Measurements from ENCODE around the gene TAF12.
"Not testable (repeated sequence)": the region's sequence is repeated elsewhere in the genome, so short reads cannot be mapped to it uniquely, and the experiment has no call there.

Gene TAF12

GRCh38 chr1:28644494-28644893 lies 1.6 kb upstream of the TAF12 start:
- DNase-seq (ENCODE audit: low read depth in 2 of 2), result no peak

DNA sequence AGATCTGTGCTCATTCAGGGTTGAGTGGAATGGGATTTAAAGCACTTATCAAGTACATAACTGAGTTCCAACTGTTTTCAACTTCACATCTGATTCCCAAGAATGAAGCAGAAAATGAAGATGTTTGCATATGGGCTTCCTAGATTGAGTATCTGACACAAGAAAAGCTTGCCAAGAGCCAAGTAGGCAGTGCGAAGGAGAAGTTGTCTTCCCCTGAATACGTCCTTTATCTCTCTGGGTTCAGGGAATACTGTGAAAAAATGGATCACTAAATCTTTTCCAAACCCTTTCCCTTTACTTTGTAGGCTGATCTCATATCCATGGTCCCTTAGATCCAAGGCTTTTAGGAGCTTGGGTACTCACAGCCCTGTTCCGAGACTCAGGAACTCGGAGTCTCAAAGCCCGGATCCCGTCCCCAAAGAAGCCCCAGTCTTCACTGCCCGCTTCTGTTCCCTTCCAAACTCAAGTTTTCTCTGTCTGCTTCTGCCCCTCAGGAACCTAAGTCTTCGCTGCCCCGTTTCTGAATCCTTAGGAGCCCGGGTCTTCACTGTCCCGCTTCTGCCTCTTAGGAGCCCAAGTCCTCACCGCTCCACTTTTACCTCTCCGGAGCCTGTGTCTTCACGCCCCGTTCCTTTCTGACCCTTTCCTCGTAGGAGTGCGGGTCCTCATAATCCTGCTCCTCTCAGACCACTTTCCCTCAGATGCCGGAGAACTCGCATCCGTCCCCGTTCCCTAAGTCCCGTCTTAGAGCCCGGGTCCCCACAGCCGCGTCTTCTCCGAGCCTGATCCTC lies 616 bp downstream of the TAF12 start:
- DNase-seq (ENCODE audit: low read depth in 2 of 2), result peak in 1 of 2 donors; percentile 16

DNA sequence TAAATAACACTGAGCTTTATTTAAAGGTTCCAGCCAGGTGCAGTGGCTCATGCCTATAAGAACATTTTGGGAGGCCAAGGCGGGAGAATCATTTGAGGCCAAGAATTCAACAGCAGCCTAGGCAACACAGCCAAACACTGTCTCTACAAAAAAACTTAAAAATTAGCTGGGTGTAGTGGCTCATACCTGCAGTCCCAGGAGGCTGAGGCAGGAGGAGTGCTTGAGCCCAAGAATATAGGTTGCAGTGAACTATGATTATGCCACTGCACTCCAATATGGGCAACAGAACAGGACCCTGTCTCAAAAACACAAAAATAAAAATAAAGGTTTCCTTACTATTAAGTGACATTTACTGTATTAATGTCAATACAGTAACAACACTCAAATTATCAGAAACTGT lies 2.1 kb downstream of the TAF12 start:
- no peak for DNase-seq (ENCODE audit: low read depth in 2 of 2)

DNA sequence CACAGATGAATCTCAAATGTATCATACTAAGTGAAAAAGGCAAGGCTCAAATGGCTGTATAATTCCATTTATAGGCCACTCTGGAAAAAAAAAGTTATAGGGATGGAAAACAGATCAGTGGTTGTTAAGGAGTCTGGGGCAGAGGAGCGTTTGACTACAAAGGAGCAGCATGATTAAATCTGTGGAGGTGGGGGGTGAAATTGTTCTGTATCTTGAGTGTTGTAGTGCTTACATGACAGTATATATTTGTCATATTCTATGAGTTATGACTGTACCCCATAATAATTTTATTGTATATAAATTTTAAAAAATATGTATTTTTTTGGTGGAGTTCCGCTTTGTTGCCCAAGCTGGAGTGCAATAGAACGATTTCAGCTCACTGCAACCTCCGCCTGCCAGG lies 10.3 kb downstream of the TAF12 start:
- no peak for DNase-seq (ENCODE audit: low read depth in 2 of 2)

- DNase-seq (ENCODE audit: low read depth in 2 of 2), result no peak
Observed at GRCh38 chr1:28631713-28632112, 11.2 kb downstream of the TAF12 start.

DNA sequence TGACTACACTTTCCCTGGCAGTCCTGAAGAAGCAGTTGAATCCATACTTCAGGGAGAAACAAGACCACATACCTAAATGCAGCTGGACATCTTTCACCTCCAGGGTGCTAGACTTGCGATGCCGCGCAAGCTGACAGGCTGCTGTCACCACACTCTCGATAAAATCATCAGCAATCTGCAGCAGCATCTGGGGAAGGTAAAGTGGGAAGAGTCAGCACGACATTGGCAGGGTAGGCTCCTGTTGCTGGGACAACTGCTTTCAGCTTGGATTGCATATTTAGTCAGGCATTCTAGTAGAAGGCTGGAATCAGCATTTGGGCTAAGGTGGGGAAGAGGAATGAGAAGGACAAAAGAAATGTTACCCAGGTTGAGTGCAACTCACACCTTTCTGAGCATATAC lies 29.7 kb downstream of the TAF12 start:
- DNase-seq (ENCODE audit: low read depth in 2 of 2), result no peak

DNA sequence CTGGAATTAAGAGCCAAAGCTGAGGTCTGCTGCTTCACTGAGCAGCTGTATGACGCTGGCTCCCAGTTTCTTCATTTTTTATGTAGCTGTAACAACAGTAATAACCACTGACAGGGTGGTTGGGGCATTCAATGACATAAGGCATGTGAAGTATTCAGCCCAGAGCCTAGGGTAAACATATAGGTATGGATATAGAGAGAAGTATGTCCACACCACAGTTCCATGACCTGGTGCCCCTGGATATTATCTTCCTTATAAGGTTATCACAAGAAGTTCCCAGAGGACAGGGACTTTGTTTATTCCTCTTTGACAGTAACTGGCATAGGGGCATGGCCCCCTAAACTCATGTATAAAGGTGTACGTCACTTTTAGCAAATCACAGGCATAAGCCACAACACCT lies 36.1 kb downstream of the TAF12 start:
- DNase-seq (ENCODE audit: low read depth in 2 of 2), result no peak

GRCh38 chr1:28604962-28605361 lies 37.9 kb downstream of the TAF12 start:
- DNase-seq (ENCODE audit: low read depth in 2 of 2), result no peak

DNA sequence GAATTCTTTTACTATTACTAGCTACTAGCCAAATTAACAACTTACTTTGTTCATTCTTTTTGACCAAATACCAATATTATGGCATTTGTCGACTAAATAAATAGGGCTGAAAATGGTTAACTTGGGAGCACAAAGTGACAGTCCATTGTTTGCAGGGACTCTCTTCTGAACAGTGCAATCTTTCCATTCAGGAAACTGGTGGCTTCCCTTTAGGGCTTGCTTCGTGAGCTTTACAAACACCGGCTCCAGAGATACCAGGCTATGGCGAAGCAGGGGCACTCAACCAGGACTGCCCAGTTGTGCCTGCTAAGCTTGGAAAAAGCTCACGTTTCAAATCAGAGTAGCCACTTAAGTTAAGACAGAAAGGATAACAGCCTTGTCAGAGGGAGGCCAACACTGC lies 38.5 kb downstream of the TAF12 start:
- no peak for DNase-seq (ENCODE audit: low read depth in 2 of 2)

- no peak for DNase-seq (ENCODE audit: low read depth in 2 of 2)
Observed at GRCh38 chr1:28602536-28603439, 40.1 kb downstream of the TAF12 start.

DNA sequence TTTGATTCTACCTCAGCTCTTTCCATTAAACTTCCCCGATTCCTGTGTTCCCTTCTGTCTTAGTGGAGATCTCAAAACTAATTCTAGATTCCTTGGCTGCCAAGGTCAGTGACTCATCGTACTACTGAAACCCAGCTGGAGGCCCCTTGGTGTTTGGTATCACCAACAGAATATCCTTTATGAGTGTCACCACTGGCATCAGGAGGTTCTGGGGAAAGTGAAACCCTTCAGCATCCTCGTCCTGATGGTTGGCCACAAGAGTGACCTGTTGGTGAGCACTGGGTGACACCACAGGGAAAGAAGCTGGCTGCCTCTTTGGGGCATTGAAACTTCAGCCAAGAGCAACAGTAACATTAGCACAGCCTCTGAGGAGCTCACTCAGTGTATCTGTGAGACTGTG lies 41.2 kb downstream of the TAF12 start:
- no peak for DNase-seq (ENCODE audit: low read depth in 2 of 2)

GRCh38 chr1:28596276-28596675 lies 46.6 kb downstream of the TAF12 start:
- DNase-seq (ENCODE audit: low read depth in 2 of 2), result not testable (repeated sequence)

- DNase-seq (ENCODE audit: low read depth in 2 of 2), result no peak
Observed at GRCh38 chr1:28595412-28596191, 47.3 kb downstream of the TAF12 start.

- DNase-seq (ENCODE audit: low read depth in 2 of 2), result not testable (repeated sequence)
Observed at GRCh38 chr1:28594686-28595411, 48.0 kb downstream of the TAF12 start.

DNA sequence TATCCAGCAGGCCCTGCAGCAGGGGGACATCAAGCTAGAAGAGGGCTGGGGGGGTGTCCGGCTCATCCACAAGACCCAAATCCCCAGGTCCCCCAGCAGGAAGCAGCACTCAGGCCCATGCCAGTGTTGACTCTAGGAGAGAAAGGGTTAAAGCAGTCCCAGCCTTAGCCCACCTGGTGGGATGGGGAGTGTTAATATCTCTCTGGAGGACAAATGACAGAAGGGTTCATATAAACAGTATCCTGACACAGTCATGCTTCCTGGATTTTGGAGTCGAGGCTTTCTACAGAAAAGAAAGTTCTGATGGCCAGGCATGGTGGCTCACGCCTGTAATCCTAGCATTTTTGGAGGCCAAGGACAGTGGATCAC lies 48.9 kb downstream of the TAF12 start:
- DNase-seq (ENCODE audit: low read depth in 2 of 2), result not testable (repeated sequence)

GRCh38 chr1:28592321-28593071 lies 50.4 kb downstream of the TAF12 start:
- DNase-seq (ENCODE audit: low read depth in 2 of 2), result no peak

DNA sequence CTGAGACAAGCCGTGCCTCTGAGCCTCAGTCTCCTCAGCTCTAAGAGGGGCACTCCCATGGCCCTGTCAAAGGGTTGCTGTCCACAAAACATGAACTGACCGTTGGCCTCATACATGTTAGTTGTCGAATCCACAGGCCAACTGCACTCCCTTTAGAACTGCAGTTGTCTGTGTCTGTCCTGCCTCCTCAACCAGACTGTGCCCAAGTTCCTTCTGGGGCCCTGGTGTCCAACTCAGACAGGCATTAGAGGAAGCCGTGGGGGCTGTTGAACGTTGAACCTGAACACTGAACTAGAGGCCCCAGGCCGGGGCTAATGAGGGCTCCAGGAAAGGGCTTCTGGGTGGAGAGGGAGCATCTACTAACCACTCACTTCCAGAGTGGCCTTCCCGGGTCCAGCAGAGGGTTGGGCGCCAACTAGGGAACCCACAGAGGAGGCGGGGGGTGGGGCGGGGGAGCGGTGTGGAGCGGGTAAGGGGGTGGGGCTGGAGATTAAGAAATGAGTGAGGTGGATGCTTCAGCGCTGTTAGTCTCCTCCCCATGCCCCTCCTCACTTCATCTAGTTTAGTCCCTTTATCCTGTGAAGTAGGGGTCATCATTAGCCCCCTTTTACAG lies 51.1 kb downstream of the TAF12 start, which contains the start of gene RAB42:
TSS of gene RAB42 (plus strand) at position 558 of the 613 bp plus-strand sequence. CDS start 247 bp downstream, outside the sequence.
- no peak for DNase-seq (ENCODE audit: low read depth in 2 of 2)

DNA sequence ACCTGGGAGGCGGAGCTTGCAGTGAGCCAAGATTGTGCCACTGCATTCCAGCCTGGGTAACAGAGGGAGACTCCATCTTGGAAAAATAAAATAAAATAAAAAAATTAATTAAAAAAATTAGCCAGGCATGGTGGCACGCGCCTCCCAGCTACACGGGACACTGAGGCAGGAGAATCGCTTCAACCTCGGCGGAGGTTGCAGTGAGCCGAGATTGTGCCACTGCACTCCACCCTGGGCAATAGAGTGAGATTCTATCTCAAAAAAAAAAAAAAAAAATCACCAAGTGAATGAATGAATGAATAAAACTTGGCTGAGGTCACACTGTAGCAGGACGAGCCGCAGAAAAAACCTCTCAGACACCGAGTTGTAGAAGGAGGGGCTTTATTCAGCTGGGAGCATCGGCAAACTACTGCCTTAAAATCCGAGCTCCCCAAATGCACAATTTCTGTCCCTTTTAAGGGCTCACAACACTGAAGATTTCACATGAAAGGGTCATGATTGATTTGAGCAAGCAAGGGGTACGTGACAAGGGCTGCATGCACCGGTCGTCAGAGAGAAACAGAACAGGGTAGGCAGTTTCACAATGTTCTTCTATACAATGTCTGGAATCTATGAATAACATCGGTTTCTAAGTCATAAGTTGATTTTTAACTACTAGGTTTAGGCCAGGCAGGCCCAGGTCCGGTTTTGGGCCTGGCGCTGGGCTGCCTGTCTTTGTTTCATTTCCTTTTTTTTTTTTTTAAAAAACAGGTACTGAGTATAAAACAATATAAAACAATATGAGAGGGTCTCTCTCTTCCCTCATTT lies 56.1 kb downstream of the TAF12 start:
- DNase-seq (ENCODE audit: low read depth in 2 of 2), result not testable (repeated sequence)

- DNase-seq (ENCODE audit: low read depth in 2 of 2), result no peak
Observed at GRCh38 chr1:28582248-28582615, 60.6 kb downstream of the TAF12 start.
